ENCODE data around the gene NFU1.
A peak's percentile ranks its signal among the peaks of the same experiment; 100 is the strongest.

NFU1 gene

GRCh38 chr2:69436938-69437750, at the start of gene NFU1:
Gene NFU1 (minus strand): TSS chr2:69437435. CDS start chr2:69437422, 13 bp downstream.
- peak; percentile 94 for DNase-seq

- DNase-seq = no peak
These were observed 46.5 kb upstream of the NFU1 start for GRCh38 chr2:69483696-69484095.

- no peak for DNase-seq
These were observed 45.8 kb upstream of the NFU1 start for GRCh38 chr2:69483024-69483423.

- no peak for DNase-seq
These were observed 45.2 kb upstream of the NFU1 start for GRCh38 chr2:69482471-69482870.

- no peak for DNase-seq
These were observed 44.2 kb upstream of the NFU1 start for GRCh38 chr2:69481421-69481820.

GRCh38 chr2:69477627-69478026, 40.4 kb upstream of the NFU1 start:
- no peak for DNase-seq

GRCh38 chr2:69474688-69475087, 37.5 kb upstream of the NFU1 start:
- no peak for DNase-seq

- DNase-seq = no peak
These were observed 34.6 kb upstream of the NFU1 start for GRCh38 chr2:69471793-69472192.

- DNase-seq = no peak
These were observed 33.7 kb upstream of the NFU1 start for GRCh38 chr2:69470911-69471310.

GRCh38 chr2:69469784-69470183, 32.5 kb upstream of the NFU1 start:
- no peak for DNase-seq

- no peak for DNase-seq
These were observed 32.1 kb upstream of the NFU1 start for GRCh38 chr2:69469375-69469774.

- no peak for DNase-seq
These were observed 29.5 kb upstream of the NFU1 start for GRCh38 chr2:69466728-69467127.

GRCh38 chr2:69465513-69466456, 28.6 kb upstream of the NFU1 start:
- no peak for DNase-seq

GRCh38 chr2:69464575-69464974, 27.3 kb upstream of the NFU1 start:
- no peak for DNase-seq

GRCh38 chr2:69462780-69463179, 25.5 kb upstream of the NFU1 start:
- no peak for DNase-seq

GRCh38 chr2:69461404-69461803, 24.2 kb upstream of the NFU1 start:
- no peak for DNase-seq

- no peak for DNase-seq
These were observed 22.7 kb upstream of the NFU1 start for GRCh38 chr2:69459936-69460335.

- no peak for DNase-seq
These were observed 19.8 kb upstream of the NFU1 start for GRCh38 chr2:69456950-69457445.

GRCh38 chr2:69456154-69456553, 18.9 kb upstream of the NFU1 start:
- no peak for DNase-seq

- no peak for DNase-seq
These were observed 17.7 kb upstream of the NFU1 start for GRCh38 chr2:69454976-69455375.

- no peak for DNase-seq
These were observed 16.4 kb upstream of the NFU1 start for GRCh38 chr2:69453475-69454129.

- no peak for DNase-seq
These were observed 15.5 kb upstream of the NFU1 start for GRCh38 chr2:69452687-69453086.

- no peak for DNase-seq
These were observed 13.6 kb upstream of the NFU1 start for GRCh38 chr2:69450735-69451416.
